Retinal pigment epithelial cell (primary cell): ENCODE results near the gene SPATA17.
A peak's percentile ranks its signal among the peaks of the same experiment; 100 is the strongest.

ENCODE experiments used
- DNase-seq: peaks from one replicate; pipeline ENCODE4 v3.0.0-alpha.2; 2010; ENCODE audit warnings: low read depth
- H3K4me3 ChIP-seq: 2 replicates; pipeline ENCODE4 v1.5.1; 2011; ENCODE audit warnings: mild to moderate bottlenecking, low read length, control low read depth, moderate library complexity
- CTCF ChIP-seq: conservative IDR thresholded peaks from 2 replicates; pipeline ENCODE4 v1.5.1; 2011; ENCODE audit warnings: low read depth, low read length, control low read depth, inconsistent platforms

SPATA17 gene

GRCh38 chr1:217642455-217642854 is 11.3 kb downstream of the SPATA17 start:
- no peak for TF ChIP-seq CTCF
- no peak for DNase-seq
- no peak overlapping the region for H3K4me3 ChIP-seq

- DNase-seq: no peak
- H3K4me3 ChIP-seq: no peak overlapping the region
- no peak for TF ChIP-seq CTCF
Observed at GRCh38 chr1:217647791-217648190, 16.6 kb downstream of the SPATA17 start.

- H3K4me3 ChIP-seq: no peak overlapping the region
- no peak for TF ChIP-seq CTCF
- DNase-seq: no peak
Observed at GRCh38 chr1:217650674-217651073, 19.5 kb downstream of the SPATA17 start.

GRCh38 chr1:217660353-217661062 is 29.4 kb downstream of the SPATA17 start:
- H3K4me3 ChIP-seq: no peak overlapping the region
- TF ChIP-seq CTCF: peak; percentile 40
- DNase-seq: no peak

- DNase-seq: no peak
- no peak for TF ChIP-seq CTCF
- no peak overlapping the region for H3K4me3 ChIP-seq
Observed at GRCh38 chr1:217661407-217661806, 30.3 kb downstream of the SPATA17 start.

GRCh38 chr1:217668351-217668940 is 37.3 kb downstream of the SPATA17 start:
- no peak overlapping the region for H3K4me3 ChIP-seq
- no peak for TF ChIP-seq CTCF
- DNase-seq: no peak

GRCh38 chr1:217673387-217673786 is 42.2 kb downstream of the SPATA17 start:
- no peak overlapping the region for H3K4me3 ChIP-seq
- no peak for DNase-seq
- TF ChIP-seq CTCF: no peak
